Measurements from ENCODE around the gene CTDSPL. TPM values are rescaled to one million over a fixed set of nuclear protein-coding genes. Genes with fewer than 3 reads are reported as not detected.
"Not testable (repeated sequence)": the region's sequence is repeated elsewhere in the genome, so short reads cannot be mapped to it uniquely, and the experiment has no call there.

The CTDSPL gene
- total RNA-seq, 1 experiment from 2014 or later, result 16.6 TPM

GRCh38 chr3:37813403-37813802 is 48.3 kb upstream of the CTDSPL start:
- Histone ChIP-seq H3K27ac (ENCODE audit: low read length) (no peak overlapping the region), H3K4me3 (ENCODE audit: low read depth in 2 of 2, low read length in 2 of 2) (no peak overlapping the region), H3K4me1 (ENCODE audit: control insufficient read depth, insufficient read depth, low read length) (no peaks in the 10 kb centered on the region), H3K36me3 (ENCODE audit: control insufficient read depth, insufficient read depth, low read length) (no peaks in the 10 kb centered on the region), H3K9me3 (ENCODE audit: control insufficient read depth, insufficient read depth, low read depth, low read length) (no peaks in the 10 kb centered on the region), H3K27me3 (ENCODE audit: control insufficient read depth, insufficient read depth, low read length) (no peaks in the 10 kb centered on the region)
- DNase-seq (ENCODE audit: low read depth, low spot score), result no peak
- ChIA-PET POLR2A (no interaction called here), CTCF (no interaction called here)
- no peak for TF ChIP-seq TCF7L2 (IDR thresholded peaks at IDR 0.05; ENCODE audit: low read depth, low read length)
- intact Hi-C loops (cut with micrococcal nuclease; ENCODE audit: unreplicated experiment) (no loop called here), in situ Hi-C loops (cut with HindIII; ENCODE audit: low pct_unique_long_range_greater_than_20kb, low sequenced_read_pairs) (no loop called here)
- ATAC-seq, result no peak
- no TSS peak for BruUV-seq (replicated peaks)

GRCh38 chr3:37814547-37814946 is 47.1 kb upstream of the CTDSPL start:
- TF ChIP-seq CTCF (IDR thresholded peaks at IDR 0.05) (peak; percentile 51), REST (IDR thresholded peaks at IDR 0.05; ENCODE audit: insufficient read depth in 1 of 2, low read depth in 2 of 2, low read length in 1 of 2) (no peak)
- in situ Hi-C loops (cut with HindIII; ENCODE audit: low pct_unique_long_range_greater_than_20kb, low sequenced_read_pairs) (no loop called here), intact Hi-C loops (cut with micrococcal nuclease; ENCODE audit: unreplicated experiment) (no loop called here)
- CTCF ChIA-PET, result no interaction called here
- no peak overlapping the region for H3K27ac ChIP-seq (ENCODE audit: low read length)
- BruUV-seq (replicated peaks), result no TSS peak
- POLR2A ChIA-PET, result no interaction called here
- H3K27me3 ChIP-seq (ENCODE audit: control insufficient read depth, insufficient read depth, low read length), result no peaks in the 10 kb centered on the region
- no peak overlapping the region for H3K4me3 ChIP-seq (ENCODE audit: low read depth in 2 of 2, low read length in 2 of 2)
- DNase-seq (ENCODE audit: low read depth, low spot score), result no peak
- H3K36me3 ChIP-seq (ENCODE audit: control insufficient read depth, insufficient read depth, low read length), result no peaks in the 10 kb centered on the region
- ATAC-seq, result 0 out of 2 replicates have a peak, but pooled peaks have one; percentile 48
- H3K9me3 ChIP-seq (ENCODE audit: control insufficient read depth, insufficient read depth, low read depth, low read length), result no peaks in the 10 kb centered on the region
- H3K4me1 ChIP-seq (ENCODE audit: control insufficient read depth, insufficient read depth, low read length), result no peaks in the 10 kb centered on the region

GRCh38 chr3:37815156-37815555 is 46.5 kb upstream of the CTDSPL start:
- ATAC-seq; BruUV-seq (replicated peaks); H3K9me3 ChIP-seq (ENCODE audit: control insufficient read depth, insufficient read depth, low read depth, low read length); POLR2A ChIA-PET; DNase-seq (ENCODE audit: low read depth, low spot score); H3K4me1 ChIP-seq (ENCODE audit: control insufficient read depth, insufficient read depth, low read length); intact Hi-C loops (cut with micrococcal nuclease; ENCODE audit: unreplicated experiment); CTCF ChIA-PET; H3K4me3 ChIP-seq (ENCODE audit: low read depth in 2 of 2, low read length in 2 of 2); H3K36me3 ChIP-seq (ENCODE audit: control insufficient read depth, insufficient read depth, low read length); in situ Hi-C loops (cut with HindIII; ENCODE audit: low pct_unique_long_range_greater_than_20kb, low sequenced_read_pairs); H3K27me3 ChIP-seq (ENCODE audit: control insufficient read depth, insufficient read depth, low read length); H3K27ac ChIP-seq (ENCODE audit: low read length): not testable (repeated sequence)

- DNase-seq (ENCODE audit: low read depth, low spot score), result no peak
- CTCF ChIA-PET, result no interaction called here
- intact Hi-C loops (cut with micrococcal nuclease; ENCODE audit: unreplicated experiment) (no loop called here), in situ Hi-C loops (cut with HindIII; ENCODE audit: low pct_unique_long_range_greater_than_20kb, low sequenced_read_pairs) (no loop called here)
- Histone ChIP-seq H3K27ac (ENCODE audit: low read length) (no peak overlapping the region), H3K9me3 (ENCODE audit: control insufficient read depth, insufficient read depth, low read depth, low read length) (no peaks in the 10 kb centered on the region), H3K36me3 (ENCODE audit: control insufficient read depth, insufficient read depth, low read length) (no peaks in the 10 kb centered on the region), H3K4me1 (ENCODE audit: control insufficient read depth, insufficient read depth, low read length) (no peaks in the 10 kb centered on the region), H3K4me3 (ENCODE audit: low read depth in 2 of 2, low read length in 2 of 2) (no peak overlapping the region), H3K27me3 (ENCODE audit: control insufficient read depth, insufficient read depth, low read length) (no peaks in the 10 kb centered on the region)
- POLR2A ChIA-PET, result no interaction called here
- no peak for TF ChIP-seq REST (IDR thresholded peaks at IDR 0.05; ENCODE audit: insufficient read depth in 1 of 2, low read depth in 2 of 2, low read length in 1 of 2)
- TF ChIP-seq SIN3A (IDR thresholded peaks at IDR 0.05; ENCODE audit: borderline replicate concordance, insufficient read depth, low read depth, low read length), result no peak
- TF ChIP-seq CTCF (IDR thresholded peaks at IDR 0.05), result no peak
- TF ChIP-seq TCF7L2 (IDR thresholded peaks at IDR 0.05; ENCODE audit: low read depth, low read length), result no peak
- no peak for TF ChIP-seq POLR2AphosphoS5 (IDR thresholded peaks at IDR 0.05; ENCODE audit: low read depth, low read length)
- no TSS peak for BruUV-seq (replicated peaks)
- no peak for ATAC-seq
These were observed 45.4 kb upstream of the CTDSPL start for GRCh38 chr3:37816271-37816670.
